ENCODE results near the gene TOP2A.

DNA sequence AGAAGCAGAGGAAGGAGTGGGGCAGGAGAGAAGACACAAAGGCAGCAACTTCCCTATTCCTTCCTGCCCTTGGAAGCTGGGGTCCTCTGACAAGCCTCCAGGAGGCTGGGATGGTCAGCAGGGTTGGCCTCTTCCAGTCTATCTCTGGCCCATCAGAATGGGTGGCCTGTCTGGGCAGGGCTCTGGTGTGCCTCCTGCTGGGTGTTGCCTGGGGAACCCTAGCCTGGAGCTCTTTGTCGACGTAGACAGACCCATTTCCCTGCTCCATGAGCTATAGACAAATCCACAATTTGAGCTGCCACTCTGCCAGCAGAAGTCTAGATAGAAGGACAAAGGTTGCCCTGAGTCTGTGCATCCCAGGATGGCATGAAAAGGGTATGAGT, 36.9 kb upstream of the TOP2A start:
- TF ChIP-seq, protein P1, sequence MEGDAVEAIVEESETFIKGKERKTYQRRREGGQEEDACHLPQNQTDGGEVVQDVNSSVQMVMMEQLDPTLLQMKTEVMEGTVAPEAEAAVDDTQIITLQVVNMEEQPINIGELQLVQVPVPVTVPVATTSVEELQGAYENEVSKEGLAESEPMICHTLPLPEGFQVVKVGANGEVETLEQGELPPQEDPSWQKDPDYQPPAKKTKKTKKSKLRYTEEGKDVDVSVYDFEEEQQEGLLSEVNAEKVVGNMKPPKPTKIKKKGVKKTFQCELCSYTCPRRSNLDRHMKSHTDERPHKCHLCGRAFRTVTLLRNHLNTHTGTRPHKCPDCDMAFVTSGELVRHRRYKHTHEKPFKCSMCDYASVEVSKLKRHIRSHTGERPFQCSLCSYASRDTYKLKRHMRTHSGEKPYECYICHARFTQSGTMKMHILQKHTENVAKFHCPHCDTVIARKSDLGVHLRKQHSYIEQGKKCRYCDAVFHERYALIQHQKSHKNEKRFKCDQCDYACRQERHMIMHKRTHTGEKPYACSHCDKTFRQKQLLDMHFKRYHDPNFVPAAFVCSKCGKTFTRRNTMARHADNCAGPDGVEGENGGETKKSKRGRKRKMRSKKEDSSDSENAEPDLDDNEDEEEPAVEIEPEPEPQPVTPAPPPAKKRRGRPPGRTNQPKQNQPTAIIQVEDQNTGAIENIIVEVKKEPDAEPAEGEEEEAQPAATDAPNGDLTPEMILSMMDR (IDR thresholded peaks at IDR 0.05), result no peak
- no peak for TF ChIP-seq POLR2AphosphoS5 (IDR thresholded peaks at IDR 0.05)
